Type B pancreatic cell (in vitro differentiated cells): Measurements from ENCODE around the gene TERT. TPM values are rescaled to one million over a fixed set of nuclear protein-coding genes. Genes with fewer than 3 reads are reported as not detected.

Experiments
- DNase-seq: peaks from one replicate; pipeline ENCODE4 v3.0.0; 2021; ENCODE audit warnings: mixed read lengths; ENCODE audit not compliant: unreplicated experiment; ENCODE audit errors: extremely low spot score
- H3K27ac Mint-ChIP-seq: 2 replicates; pipeline ENCODE4 v1.8.0; 2021; ENCODE audit warnings: mild to moderate bottlenecking, mixed read lengths
- H3K27me3 Mint-ChIP-seq: 2 replicates; pipeline ENCODE4 v1.8.0; 2021; ENCODE audit warnings: mixed read lengths
- H3K36me3 Mint-ChIP-seq: 2 replicates; pipeline ENCODE4 v1.8.0; 2021; ENCODE audit warnings: mixed read lengths
- H3K4me1 Mint-ChIP-seq: one replicate; pipeline ENCODE4 v1.8.0; 2021; ENCODE audit warnings: mixed read lengths; ENCODE audit not compliant: unreplicated experiment
- H3K4me3 Mint-ChIP-seq: 2 replicates; pipeline ENCODE4 v1.8.0; 2021; ENCODE audit warnings: mild to moderate bottlenecking, mixed read lengths
- H3K9me3 Mint-ChIP-seq: 2 replicates; pipeline ENCODE4 v1.8.0; 2021; ENCODE audit warnings: mixed read lengths
- total RNA-seq: library from RNA; stranded (reverse); gene quantifications from 2 replicates; pipeline ENCODE4 v1.2.1, GENCODE V29; 2021; ENCODE audit warnings: low replicate concordance
- TF ChIP-seq, protein P1 (sequence below): fragments of 200-600 bp; sonication (generic); conservative IDR thresholded peaks from 2 replicates; pipeline ENCODE4 v1.5.0; 2021; ENCODE audit warnings: antibody characterized with exemption, mild to moderate bottlenecking

Gene TERT
- total RNA-seq, 1 donor from 2014 or later, result 2.4 TPM

DNA sequence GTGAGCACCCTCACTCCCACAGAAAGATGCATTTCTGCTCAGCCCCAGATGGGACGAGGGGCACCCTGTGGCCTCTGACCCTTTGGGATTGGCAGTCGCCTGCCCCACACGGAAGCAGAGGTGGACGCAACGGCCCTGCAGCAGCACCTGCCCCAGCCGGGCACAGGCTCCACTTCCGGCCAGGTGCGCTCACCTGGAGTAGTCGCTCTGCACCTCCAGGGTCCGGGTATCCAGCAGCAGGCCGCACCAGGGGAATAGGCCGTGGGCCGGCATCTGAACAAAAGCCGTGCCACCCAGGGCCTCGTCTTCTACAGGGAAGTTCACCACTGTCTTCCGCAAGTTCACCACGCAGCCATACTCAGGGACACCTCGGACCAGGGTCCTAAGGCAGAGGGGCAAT is 30.7 kb downstream of the TERT start:
- H3K27ac Mint-ChIP-seq, result no peak overlapping the region
- no peaks in the 10 kb centered on the region for H3K4me1 Mint-ChIP-seq
- TF ChIP-seq, protein P1, sequence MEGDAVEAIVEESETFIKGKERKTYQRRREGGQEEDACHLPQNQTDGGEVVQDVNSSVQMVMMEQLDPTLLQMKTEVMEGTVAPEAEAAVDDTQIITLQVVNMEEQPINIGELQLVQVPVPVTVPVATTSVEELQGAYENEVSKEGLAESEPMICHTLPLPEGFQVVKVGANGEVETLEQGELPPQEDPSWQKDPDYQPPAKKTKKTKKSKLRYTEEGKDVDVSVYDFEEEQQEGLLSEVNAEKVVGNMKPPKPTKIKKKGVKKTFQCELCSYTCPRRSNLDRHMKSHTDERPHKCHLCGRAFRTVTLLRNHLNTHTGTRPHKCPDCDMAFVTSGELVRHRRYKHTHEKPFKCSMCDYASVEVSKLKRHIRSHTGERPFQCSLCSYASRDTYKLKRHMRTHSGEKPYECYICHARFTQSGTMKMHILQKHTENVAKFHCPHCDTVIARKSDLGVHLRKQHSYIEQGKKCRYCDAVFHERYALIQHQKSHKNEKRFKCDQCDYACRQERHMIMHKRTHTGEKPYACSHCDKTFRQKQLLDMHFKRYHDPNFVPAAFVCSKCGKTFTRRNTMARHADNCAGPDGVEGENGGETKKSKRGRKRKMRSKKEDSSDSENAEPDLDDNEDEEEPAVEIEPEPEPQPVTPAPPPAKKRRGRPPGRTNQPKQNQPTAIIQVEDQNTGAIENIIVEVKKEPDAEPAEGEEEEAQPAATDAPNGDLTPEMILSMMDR, result no peak
- no peaks in the 10 kb centered on the region for H3K9me3 Mint-ChIP-seq
- no peaks in the 10 kb centered on the region for H3K36me3 Mint-ChIP-seq
- no peaks in the 10 kb centered on the region for H3K27me3 Mint-ChIP-seq
- H3K4me3 Mint-ChIP-seq, result no peak overlapping the region
- no peak for DNase-seq

DNA sequence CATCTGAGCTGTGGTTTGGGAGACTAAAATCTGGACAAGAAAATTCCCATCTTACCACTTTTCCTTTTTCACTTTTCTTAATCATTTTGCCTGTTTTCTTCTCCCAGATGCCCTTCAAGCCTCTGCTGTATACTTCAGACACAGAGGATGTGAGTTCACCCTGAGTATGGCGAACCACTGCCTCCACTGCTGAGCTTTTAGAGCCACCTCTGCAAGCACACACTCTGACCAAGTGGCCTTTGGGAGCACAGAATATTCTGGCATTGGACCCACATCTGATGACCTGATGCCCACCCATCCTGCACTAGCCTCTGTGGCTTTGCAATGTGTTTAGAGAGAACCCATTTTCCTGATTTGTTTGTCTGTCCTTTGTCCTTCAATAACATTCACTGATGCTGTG is 32.5 kb downstream of the TERT start:
- no peak overlapping the region for H3K4me3 Mint-ChIP-seq
- H3K9me3 Mint-ChIP-seq, result no peaks in the 10 kb centered on the region
- TF ChIP-seq, protein P1, result no peak
- no peaks in the 10 kb centered on the region for H3K4me1 Mint-ChIP-seq
- no peaks in the 10 kb centered on the region for H3K27me3 Mint-ChIP-seq
- no peaks in the 10 kb centered on the region for H3K36me3 Mint-ChIP-seq
- H3K27ac Mint-ChIP-seq, result no peak overlapping the region
- DNase-seq, result no peak

DNA sequence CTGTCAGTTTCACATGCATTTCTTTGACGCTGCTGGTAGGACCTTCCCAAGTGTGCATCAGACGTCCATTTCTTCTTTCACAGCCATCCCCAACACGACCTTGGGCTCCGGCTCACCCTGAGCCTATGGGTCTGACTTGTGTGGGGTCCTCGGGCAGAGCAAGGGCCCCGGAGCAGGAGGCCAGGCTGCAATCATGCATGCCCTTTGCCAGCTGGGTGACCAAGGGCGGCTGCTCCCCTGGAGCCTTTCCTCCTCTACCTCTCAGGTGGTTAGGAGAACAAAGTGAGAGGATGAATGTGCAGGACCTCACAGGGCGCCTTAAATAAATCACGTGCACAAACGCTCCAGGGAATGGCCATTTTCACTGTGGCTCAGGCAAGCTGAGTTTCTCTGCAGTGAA is 33.2 kb downstream of the TERT start:
- Mint-ChIP-seq H3K27ac (no peak overlapping the region), H3K36me3 (no peaks in the 10 kb centered on the region), H3K4me1 (no peaks in the 10 kb centered on the region), H3K9me3 (no peaks in the 10 kb centered on the region), H3K4me3 (no peak overlapping the region), H3K27me3 (no peaks in the 10 kb centered on the region)
- no peak for DNase-seq
- TF ChIP-seq, protein P1, result no peak

DNA sequence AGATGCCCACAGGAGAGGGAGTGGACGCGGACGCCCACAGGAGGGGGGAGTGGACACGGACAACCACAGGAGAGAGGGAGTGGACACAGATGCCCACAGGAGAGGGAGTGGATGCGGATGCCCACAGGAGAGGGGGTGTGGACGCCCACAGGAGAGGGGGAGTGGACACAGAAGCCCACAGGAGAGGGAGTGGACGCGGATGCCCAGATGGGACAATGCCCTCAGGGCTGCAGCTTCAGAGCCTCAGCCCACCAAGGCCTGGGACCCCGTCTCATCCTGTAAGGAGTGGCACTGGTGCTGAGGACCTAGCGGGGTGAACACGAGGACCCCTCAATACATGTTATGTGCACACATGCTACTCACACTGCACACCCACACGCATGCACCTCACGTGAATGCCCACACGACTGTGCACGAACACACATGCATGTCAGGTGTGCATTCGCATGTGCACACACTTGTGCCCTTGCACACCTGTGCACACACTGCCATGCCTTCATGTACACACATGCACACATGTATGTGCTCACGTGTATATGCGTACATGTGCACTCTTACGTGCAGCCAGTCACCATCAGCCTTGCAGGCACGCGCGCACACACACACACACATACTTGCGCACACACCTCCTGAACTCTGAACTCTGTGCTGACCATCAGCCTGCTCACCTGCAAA is 34.9 kb downstream of the TERT start:
- H3K4me3 Mint-ChIP-seq, result no peak overlapping the region
- no peaks in the 10 kb centered on the region for H3K9me3 Mint-ChIP-seq
- no peak overlapping the region for H3K27ac Mint-ChIP-seq
- no peaks in the 10 kb centered on the region for H3K27me3 Mint-ChIP-seq
- TF ChIP-seq, protein P1, result no peak
- H3K36me3 Mint-ChIP-seq, result no peaks in the 10 kb centered on the region
- no peaks in the 10 kb centered on the region for H3K4me1 Mint-ChIP-seq
- DNase-seq, result no peak

DNA sequence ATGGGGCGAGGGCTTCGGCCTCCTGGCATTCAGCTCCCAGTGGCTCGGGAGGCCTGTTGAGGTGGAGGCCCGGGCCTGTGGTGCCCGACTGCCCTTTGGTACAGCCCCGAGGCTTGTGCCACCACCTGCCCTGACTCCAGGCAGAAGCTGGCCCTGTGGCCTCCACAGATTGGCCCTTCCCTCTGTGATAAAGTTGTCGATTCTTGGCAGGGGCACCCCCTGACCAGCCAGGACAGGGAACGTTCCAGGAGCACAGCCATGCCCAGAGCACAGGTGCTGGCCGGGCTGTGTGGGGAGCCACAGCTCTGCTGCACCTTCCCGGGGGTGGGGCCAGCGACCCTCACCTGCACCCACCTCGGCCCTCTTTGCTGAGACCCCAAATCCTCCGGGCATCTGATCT is 37.0 kb downstream of the TERT start:
- Mint-ChIP-seq H3K36me3 (no peaks in the 10 kb centered on the region), H3K27ac (no peak overlapping the region), H3K27me3 (no peaks in the 10 kb centered on the region), H3K4me1 (no peaks in the 10 kb centered on the region), H3K4me3 (no peak overlapping the region), H3K9me3 (no peaks in the 10 kb centered on the region)
- DNase-seq, result no peak
- TF ChIP-seq, protein P1, result no peak

DNA sequence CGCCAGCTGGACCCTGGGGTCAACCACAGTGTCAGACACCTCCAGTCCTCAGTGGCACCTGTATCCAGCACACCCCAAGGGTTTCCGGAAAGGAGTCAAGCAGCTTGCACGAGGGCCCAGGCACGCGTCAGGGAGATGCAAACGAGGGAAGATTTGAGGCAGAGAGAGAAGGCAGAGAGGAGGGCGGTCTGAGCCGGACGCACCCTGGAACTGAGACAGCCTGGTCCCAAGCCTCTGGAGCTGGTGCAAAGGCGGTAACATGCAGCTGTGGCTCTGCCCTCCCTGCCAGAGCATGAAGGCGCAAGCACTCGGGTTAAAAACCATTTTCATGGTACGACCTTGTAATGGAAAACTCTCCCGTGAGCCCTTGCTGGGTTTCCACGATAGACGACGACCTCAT is 37.5 kb downstream of the TERT start:
- no peak for DNase-seq
- Mint-ChIP-seq H3K27me3 (no peaks in the 10 kb centered on the region), H3K4me3 (no peak overlapping the region), H3K4me1 (no peaks in the 10 kb centered on the region), H3K27ac (no peak overlapping the region), H3K36me3 (no peaks in the 10 kb centered on the region), H3K9me3 (no peaks in the 10 kb centered on the region)
- TF ChIP-seq, protein P1, result no peak
